ENCODE results near the gene FGFR2. TPM values are rescaled to one million over a fixed set of nuclear protein-coding genes. Genes with fewer than 3 reads are reported as not detected.

The FGFR2 gene
- total RNA-seq, 2 donors from 2014 or later = not detected

DNA sequence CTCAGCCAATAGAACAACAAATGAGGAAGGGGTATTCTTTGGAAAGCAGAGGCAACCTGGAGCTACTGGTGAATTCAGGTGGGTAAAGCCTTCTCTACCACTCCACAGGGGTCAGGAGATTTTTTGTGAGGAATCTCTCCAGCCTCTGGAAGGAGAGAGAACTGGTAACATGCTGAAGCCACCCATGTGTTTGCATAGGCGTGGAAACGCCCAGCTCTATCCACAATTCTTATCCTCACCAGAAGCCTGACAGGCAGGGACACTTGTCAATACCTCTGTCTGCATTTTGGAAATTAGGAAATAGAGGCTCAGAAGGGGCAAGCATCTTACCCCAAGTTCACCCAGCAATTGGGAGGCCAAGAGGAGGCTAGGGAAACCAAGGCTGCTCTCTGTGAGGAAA lies 133.7 kb downstream of the FGFR2 start:
- Mint-ChIP-seq H3K4me3 (no peak overlapping the region), H3K9me3 (no peaks in the 10 kb centered on the region), H3K27ac (no peak overlapping the region), H3K4me1 (no peaks in the 10 kb centered on the region), H3K36me3 (ENCODE audit: low read depth) (no peaks in the 10 kb centered on the region), H3K27me3 (peaks cover 7% of the 10 kb centered on the region)
- no peak for ATAC-seq (replicated peaks)

DNA sequence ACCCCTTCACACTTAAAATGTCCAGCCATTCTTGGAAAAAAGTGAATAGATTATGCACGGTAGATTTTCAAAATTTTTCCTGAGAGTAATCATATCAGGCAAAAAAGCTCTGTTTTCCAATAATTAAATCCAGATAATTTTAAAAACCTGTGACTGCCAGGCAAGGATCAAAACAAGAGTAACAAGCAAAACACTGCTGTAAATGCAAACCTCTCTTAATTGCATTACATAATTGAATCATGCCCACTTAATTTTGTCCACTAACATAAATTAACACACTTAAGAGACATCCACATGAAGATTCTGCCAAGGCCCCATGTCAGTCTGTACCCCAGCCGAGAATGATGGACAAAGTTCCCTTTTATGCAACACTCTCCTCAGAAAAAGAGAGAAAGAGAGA lies 135.3 kb downstream of the FGFR2 start:
- Mint-ChIP-seq H3K4me1 (no peaks in the 10 kb centered on the region), H3K9me3 (no peaks in the 10 kb centered on the region), H3K27ac (no peak overlapping the region), H3K36me3 (ENCODE audit: low read depth) (no peaks in the 10 kb centered on the region), H3K27me3 (peaks cover 7% of the 10 kb centered on the region), H3K4me3 (no peak overlapping the region)
- ATAC-seq (replicated peaks) = no peak

DNA sequence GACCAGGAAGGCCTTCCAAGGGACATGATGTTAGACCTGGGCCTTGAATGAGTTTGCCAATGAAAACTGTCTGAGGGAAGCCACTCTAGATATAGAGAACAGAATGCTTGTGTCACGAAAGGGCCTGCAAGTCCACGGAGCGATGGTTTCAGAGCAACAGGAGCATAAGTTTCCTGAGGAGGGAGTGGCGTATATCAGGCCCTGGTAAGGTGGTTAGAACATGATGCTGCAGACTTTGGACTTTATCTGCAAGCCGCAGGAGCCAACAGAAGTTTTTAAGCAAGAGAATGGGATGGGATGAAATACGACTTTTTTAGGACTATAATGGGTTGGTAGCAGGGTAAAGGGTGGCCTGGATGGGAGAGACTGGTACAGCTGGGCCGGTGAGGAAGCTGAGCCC lies 136.0 kb downstream of the FGFR2 start:
- peaks cover 7% of the 10 kb centered on the region for H3K27me3 Mint-ChIP-seq
- H3K36me3 Mint-ChIP-seq (ENCODE audit: low read depth) = no peaks in the 10 kb centered on the region
- no peaks in the 10 kb centered on the region for H3K9me3 Mint-ChIP-seq
- no peaks in the 10 kb centered on the region for H3K4me1 Mint-ChIP-seq
- no peak overlapping the region for H3K27ac Mint-ChIP-seq
- no peak for ATAC-seq (replicated peaks)
- no peak overlapping the region for H3K4me3 Mint-ChIP-seq

DNA sequence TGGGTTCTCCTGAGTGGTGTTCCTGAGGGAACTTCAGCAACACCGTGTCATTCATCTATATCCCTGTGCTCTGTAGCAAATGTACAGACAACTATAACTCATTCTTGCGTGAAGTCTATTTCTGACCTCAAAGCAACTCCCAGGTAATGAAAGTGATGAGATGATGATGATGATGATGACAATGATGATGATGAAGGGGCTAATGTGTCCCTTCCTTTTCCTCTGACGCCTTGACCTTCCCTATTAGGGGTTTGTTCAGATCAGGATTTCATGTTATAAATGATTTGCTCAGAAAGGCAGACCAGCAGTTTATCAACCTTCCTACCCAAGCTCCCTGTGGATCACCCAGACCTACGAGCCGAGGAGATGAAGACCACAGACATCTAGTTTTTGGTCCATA lies 136.9 kb downstream of the FGFR2 start:
- no peak overlapping the region for H3K27ac Mint-ChIP-seq
- no peaks in the 10 kb centered on the region for H3K36me3 Mint-ChIP-seq (ENCODE audit: low read depth)
- H3K9me3 Mint-ChIP-seq = peaks cover 3% of the 10 kb centered on the region
- no peak for ATAC-seq (replicated peaks)
- no peak overlapping the region for H3K4me3 Mint-ChIP-seq
- H3K27me3 Mint-ChIP-seq = peaks cover 7% of the 10 kb centered on the region
- no peaks in the 10 kb centered on the region for H3K4me1 Mint-ChIP-seq

DNA sequence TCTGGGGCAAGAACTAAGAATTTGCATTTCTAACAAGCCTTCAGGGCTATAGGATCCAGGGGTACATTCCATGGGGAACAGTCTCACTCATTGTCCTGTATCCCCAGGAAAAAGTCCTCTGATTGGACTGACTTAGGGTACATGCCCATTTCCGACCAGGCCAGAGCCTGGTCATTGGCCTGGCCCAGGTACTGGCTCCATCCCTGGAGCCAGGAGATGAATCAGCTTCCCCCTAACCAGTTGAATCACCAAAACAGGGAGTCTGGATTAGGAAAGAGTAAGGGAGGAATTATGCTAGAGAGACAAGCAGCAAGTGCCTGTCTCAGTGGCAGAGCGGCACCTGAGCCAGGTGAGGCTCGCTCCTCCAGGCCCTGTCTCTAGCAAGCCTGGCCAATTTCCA lies 137.5 kb downstream of the FGFR2 start:
- H3K27me3 Mint-ChIP-seq = peaks cover 7% of the 10 kb centered on the region
- no peak for ATAC-seq (replicated peaks)
- H3K9me3 Mint-ChIP-seq = peaks cover 3% of the 10 kb centered on the region
- no peak overlapping the region for H3K4me3 Mint-ChIP-seq
- no peaks in the 10 kb centered on the region for H3K36me3 Mint-ChIP-seq (ENCODE audit: low read depth)
- H3K27ac Mint-ChIP-seq = no peak overlapping the region
- no peaks in the 10 kb centered on the region for H3K4me1 Mint-ChIP-seq

DNA sequence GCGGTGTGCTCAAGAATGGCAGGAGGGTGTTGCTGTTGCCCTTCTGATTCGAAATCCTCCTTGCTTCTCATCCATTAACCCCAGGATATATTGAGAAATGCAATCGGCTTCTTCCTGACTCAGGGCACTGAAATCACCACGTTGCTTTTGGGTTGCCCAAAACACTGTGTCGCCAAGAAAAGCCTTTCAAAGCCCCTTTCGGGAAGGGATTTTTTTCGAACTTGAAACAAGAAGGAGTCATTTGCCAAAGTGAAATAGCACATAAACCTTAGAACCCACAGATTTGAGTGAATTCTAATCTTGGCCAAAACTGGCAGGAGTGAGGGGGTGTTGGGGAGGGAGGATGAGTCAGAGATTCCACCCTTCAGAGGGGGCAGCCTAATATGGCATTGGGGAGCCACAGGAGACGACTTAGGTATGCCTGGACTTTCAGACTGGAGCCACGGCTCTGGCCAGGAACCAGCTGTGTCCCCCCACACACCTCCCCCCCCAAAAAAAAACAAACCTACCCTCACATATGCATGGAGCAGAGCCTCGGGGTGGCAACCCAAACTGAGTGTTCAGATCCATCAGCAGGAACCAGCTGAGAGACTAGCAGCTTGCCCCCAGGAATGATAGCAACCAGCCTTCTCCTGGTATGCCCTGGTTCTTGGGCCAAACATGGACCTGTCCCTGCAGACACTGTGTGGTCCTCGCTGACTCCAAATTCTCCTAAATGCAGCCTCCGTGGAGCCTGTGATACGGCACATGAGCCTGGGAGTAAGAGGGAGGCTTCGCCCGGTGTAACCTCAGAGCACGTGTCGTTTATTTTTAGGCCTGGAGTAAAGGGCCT lies 138.4 kb downstream of the FGFR2 start:
- Mint-ChIP-seq H3K27ac (no peak overlapping the region), H3K9me3 (peaks cover 3% of the 10 kb centered on the region), H3K36me3 (ENCODE audit: low read depth) (no peaks in the 10 kb centered on the region), H3K27me3 (peaks cover 5% of the 10 kb centered on the region), H3K4me1 (no peaks in the 10 kb centered on the region), H3K4me3 (no peak overlapping the region)
- no peak for ATAC-seq (replicated peaks)

DNA sequence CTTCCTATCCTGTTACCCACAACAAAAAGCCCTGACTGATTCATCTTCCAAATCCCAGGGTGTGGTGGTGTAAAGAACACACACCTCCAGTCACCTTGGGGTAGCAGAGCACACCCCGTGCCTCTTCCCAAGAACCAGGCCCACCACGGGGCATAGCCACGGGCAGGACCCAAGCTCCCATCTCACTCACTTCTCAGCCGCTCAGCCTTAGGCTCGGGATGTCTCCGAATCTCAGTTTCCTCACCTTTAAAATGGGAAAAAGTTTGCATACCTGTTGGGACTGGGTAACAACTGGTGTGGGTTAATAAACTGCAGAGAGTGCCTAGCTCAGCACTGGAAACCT lies 139.0 kb downstream of the FGFR2 start:
- H3K27ac Mint-ChIP-seq = no peak overlapping the region
- H3K36me3 Mint-ChIP-seq (ENCODE audit: low read depth) = no peaks in the 10 kb centered on the region
- H3K4me3 Mint-ChIP-seq = no peak overlapping the region
- peaks cover 3% of the 10 kb centered on the region for H3K9me3 Mint-ChIP-seq
- no peak for ATAC-seq (replicated peaks)
- H3K27me3 Mint-ChIP-seq = peaks cover 3% of the 10 kb centered on the region
- no peaks in the 10 kb centered on the region for H3K4me1 Mint-ChIP-seq

DNA sequence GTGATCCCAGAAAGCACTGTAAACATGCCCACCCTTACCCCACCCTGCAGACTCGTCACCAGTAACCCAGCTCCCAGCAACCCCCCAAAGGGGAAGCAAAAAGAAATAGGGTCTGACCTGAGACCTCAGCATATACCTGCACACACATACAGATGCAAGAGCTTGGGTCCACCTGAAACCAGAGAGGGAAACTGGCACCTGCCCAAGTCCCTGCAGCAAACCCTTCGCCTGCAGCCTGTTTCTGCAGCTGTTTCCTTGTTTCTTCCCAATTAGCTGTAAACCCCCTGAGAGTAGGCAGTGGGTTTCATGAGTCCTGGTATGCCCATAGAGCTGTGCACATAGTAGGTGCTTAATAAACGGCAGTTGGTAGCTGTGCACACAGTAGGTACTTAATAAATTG lies 140.5 kb downstream of the FGFR2 start:
- Mint-ChIP-seq H3K9me3 (peaks cover 3% of the 10 kb centered on the region), H3K27ac (no peak overlapping the region), H3K27me3 (peaks cover 3% of the 10 kb centered on the region), H3K4me3 (no peak overlapping the region), H3K36me3 (ENCODE audit: low read depth) (no peaks in the 10 kb centered on the region), H3K4me1 (no peaks in the 10 kb centered on the region)
- ATAC-seq (replicated peaks) = no peak

DNA sequence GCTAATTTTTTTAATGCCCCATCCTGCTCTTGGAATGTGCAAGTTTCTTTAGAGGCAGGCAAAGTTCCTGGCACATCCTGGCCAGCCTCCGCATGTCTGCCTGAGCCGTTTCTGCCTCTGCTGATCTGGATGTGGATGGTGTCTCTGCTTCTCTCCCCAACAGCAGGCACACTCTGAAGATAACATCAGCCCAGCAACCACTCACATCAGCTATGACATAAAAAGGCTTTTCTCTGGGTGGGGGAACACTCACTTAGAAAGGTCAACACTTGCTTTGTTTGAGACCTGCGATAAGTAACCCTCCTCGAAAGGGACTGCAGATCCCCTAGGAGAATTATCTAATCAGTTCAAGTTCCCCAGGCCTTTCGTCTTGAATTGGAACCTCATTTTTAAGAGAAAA lies 142.9 kb downstream of the FGFR2 start:
- no peak for ATAC-seq (replicated peaks)
- no peaks in the 10 kb centered on the region for H3K36me3 Mint-ChIP-seq (ENCODE audit: low read depth)
- no peak overlapping the region for H3K4me3 Mint-ChIP-seq
- H3K27me3 Mint-ChIP-seq = no peaks in the 10 kb centered on the region
- H3K27ac Mint-ChIP-seq = no peak overlapping the region
- peaks cover 3% of the 10 kb centered on the region for H3K9me3 Mint-ChIP-seq
- H3K4me1 Mint-ChIP-seq = no peaks in the 10 kb centered on the region

DNA sequence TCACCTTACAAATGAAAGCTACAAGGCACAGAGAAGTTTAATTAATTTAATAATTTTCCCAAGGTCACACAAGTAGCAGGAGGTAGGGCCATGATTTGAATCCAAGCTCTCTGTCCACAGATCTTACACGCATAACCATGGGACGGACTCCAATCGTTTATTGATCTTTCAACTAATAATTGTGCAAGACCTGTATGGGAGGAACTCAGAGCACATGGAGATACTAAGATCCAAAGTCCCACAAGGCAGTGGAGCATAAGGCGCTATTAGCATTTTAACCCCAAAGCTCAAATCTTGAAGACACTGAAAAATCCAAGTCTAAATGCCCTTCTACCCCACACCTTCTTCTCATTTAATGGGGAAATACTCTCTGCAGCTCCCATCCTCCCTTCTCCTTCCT lies 143.5 kb downstream of the FGFR2 start:
- H3K9me3 Mint-ChIP-seq = peaks cover 3% of the 10 kb centered on the region
- H3K4me3 Mint-ChIP-seq = no peak overlapping the region
- H3K36me3 Mint-ChIP-seq (ENCODE audit: low read depth) = no peaks in the 10 kb centered on the region
- no peak overlapping the region for H3K27ac Mint-ChIP-seq
- H3K27me3 Mint-ChIP-seq = no peaks in the 10 kb centered on the region
- ATAC-seq (replicated peaks) = no peak
- H3K4me1 Mint-ChIP-seq = no peaks in the 10 kb centered on the region

DNA sequence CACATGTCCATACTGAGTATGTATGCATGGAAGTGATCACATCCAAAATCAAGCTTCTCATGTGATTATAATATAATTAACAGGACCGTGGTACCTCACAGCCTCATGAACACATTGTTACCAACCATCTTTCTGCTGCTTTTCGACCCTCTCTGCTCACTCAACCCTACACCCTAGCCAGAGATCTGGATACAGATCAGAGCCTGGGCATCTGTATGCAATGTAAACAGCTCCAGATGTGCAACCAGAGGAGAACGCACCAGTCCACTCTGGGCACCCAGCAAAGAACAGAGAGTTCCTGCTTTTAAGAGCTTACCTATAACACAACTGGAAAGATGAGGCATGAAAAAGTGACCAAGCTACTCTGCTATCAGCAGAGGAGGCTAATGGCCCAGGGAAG lies 145.1 kb downstream of the FGFR2 start:
- Mint-ChIP-seq H3K27ac (no peak overlapping the region), H3K27me3 (no peaks in the 10 kb centered on the region), H3K4me3 (no peak overlapping the region), H3K4me1 (no peaks in the 10 kb centered on the region), H3K36me3 (ENCODE audit: low read depth) (no peaks in the 10 kb centered on the region), H3K9me3 (peaks cover 3% of the 10 kb centered on the region)
- no peak for ATAC-seq (replicated peaks)

DNA sequence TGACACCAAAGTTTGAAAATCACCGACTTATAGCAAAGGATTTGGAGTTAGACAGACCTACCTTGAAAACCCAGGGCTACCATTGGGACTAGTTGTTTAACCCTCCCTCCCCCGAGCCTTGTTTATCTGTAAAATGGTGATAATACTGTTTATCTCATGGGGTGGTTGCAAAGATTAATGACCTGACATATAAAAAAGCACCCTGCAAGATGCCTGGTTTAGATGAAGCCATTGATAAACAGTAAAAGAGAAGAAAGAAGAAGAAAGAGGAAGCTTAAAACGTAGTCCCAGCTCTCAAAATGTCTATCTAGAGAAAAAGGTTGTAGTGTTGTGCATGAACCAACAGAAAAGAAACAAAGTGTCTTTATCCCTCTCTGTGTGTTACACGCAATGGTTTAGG lies 145.7 kb downstream of the FGFR2 start:
- H3K27me3 Mint-ChIP-seq = no peaks in the 10 kb centered on the region
- ATAC-seq (replicated peaks) = no peak
- no peak overlapping the region for H3K27ac Mint-ChIP-seq
- H3K4me3 Mint-ChIP-seq = no peak overlapping the region
- H3K4me1 Mint-ChIP-seq = no peaks in the 10 kb centered on the region
- H3K9me3 Mint-ChIP-seq = peaks cover 3% of the 10 kb centered on the region
- no peaks in the 10 kb centered on the region for H3K36me3 Mint-ChIP-seq (ENCODE audit: low read depth)

DNA sequence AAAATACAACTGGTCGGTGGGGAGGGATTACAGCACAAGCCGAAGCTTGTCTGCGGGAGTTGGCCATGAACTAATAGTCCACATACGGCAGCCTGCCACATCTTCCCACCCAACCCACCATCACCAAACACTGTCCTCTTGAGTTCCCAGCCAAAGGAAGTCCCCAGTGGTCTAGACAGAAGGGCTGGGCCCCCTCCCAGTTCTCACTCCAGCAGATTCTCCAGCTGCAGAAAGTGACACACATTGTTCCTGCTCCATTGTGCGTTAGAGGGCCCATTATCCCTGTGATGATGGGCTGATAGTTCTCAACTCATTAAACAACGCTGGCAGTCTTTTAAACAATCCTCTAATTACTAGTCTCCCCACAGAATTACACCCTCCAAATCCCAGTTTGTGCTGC lies 148.0 kb downstream of the FGFR2 start:
- no peak for ATAC-seq (replicated peaks)
- H3K36me3 Mint-ChIP-seq (ENCODE audit: low read depth) = no peaks in the 10 kb centered on the region
- H3K27ac Mint-ChIP-seq = no peak overlapping the region
- H3K4me1 Mint-ChIP-seq = no peaks in the 10 kb centered on the region
- no peak overlapping the region for H3K4me3 Mint-ChIP-seq
- no peaks in the 10 kb centered on the region for H3K27me3 Mint-ChIP-seq
- H3K9me3 Mint-ChIP-seq = no peaks in the 10 kb centered on the region

DNA sequence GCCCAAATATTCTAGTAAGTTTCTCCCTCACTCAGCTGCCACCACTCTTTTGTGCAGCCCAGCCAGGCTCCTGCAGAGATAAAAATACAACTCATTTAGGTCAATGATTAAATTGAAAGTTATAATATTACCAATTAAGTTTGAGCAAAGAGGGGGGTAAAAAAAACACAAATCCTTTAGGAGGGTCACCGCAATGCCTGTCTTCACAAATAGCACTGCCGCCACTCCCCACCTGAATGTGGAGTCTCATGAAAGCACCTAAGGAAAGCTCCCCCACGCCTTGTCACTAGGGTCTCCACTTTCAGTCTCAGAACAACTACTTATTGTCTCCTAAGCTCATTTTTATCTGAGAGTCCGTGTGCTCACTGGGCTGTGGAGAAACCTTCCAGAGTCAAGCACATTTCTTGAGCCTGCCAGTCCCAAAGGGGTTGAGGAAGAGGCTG lies 148.7 kb downstream of the FGFR2 start:
- H3K27ac Mint-ChIP-seq = no peak overlapping the region
- H3K36me3 Mint-ChIP-seq (ENCODE audit: low read depth) = no peaks in the 10 kb centered on the region
- no peak for ATAC-seq (replicated peaks)
- H3K9me3 Mint-ChIP-seq = no peaks in the 10 kb centered on the region
- H3K4me1 Mint-ChIP-seq = no peaks in the 10 kb centered on the region
- H3K4me3 Mint-ChIP-seq = no peak overlapping the region
- H3K27me3 Mint-ChIP-seq = no peaks in the 10 kb centered on the region

DNA sequence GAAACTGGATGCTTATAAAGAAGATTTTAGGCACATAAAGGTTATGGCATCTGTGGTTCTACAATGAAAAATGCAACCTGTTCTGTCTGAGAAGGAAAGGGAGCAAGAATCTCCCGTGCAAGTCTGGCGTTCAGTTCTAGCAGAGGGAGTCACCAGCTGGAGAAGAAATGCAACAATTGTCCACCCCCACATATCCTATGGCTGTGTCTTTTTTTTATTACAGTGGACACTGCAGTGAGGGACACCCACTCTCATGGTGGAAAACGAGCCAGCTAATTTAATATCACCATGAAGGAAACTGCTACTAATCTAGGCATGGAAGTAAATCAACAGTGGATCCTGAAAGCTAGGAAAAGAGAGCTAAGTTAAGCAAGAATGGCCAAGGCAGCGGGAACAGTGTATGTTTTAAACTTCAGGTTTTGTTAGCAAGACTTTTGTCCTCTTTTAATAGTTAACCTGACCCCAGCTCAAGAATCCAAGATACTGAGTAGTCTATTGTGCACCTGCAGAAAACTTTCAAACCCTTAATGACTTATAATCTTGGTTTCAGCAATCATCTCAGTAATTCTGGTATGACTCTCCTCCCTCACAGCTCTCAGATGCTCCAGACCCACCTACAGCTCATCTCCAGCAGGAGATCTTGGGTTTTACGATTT lies 149.3 kb downstream of the FGFR2 start:
- H3K36me3 Mint-ChIP-seq (ENCODE audit: low read depth) = no peaks in the 10 kb centered on the region
- no peaks in the 10 kb centered on the region for H3K9me3 Mint-ChIP-seq
- H3K27ac Mint-ChIP-seq = no peak overlapping the region
- no peak overlapping the region for H3K4me3 Mint-ChIP-seq
- ATAC-seq (replicated peaks) = peak; percentile 50
- H3K4me1 Mint-ChIP-seq = no peaks in the 10 kb centered on the region
- no peaks in the 10 kb centered on the region for H3K27me3 Mint-ChIP-seq
